CD14-positive monocyte (primary cell): ENCODE results near the gene MVP. TPM values are rescaled to one million over a fixed set of nuclear protein-coding genes. Genes with fewer than 3 reads are reported as not detected.
A peak's percentile ranks its signal among the peaks of the same experiment; 100 is the strongest.

Experiments used
- DNase-seq, 3 donors: peaks; one replicate each; pipeline ENCODE4 v3.0.0-alpha.2; 2011 to 2022
- H2AFZ ChIP-seq: 2 replicates; pipeline ENCODE4 v1.6.0; 2012; ENCODE audit warnings: mild to moderate bottlenecking, low read depth, low read length, inconsistent platforms; ENCODE audit not compliant: insufficient read depth, poor library complexity, severe bottlenecking
- H3K27ac ChIP-seq, 2 donors: 1 replicate in 1 of 2; 2 replicates in 1 of 2; pipeline ENCODE4 v1.5.1; 2012 to 2013; ENCODE audit warnings: low read length in 2 of 2, control low read depth in 1 of 2, inconsistent platforms in 1 of 2, low read depth in 1 of 2, mild to moderate bottlenecking in 1 of 2
- H3K27me3 ChIP-seq, 2 donors: one replicate each; pipeline versions ENCODE4 v1.6.0 to v1.6.1; 2011 to 2013; ENCODE audit warnings: low read length in 2 of 2; ENCODE audit not compliant: control insufficient read depth in 2 of 2, insufficient read depth in 2 of 2
- H3K36me3 ChIP-seq, 2 donors: replicated peaks in 1 of 2; 1 replicate in 1 of 2; 2 replicates in 1 of 2; pipeline versions ENCODE4 v1.5.1 to v1.6.1; 2012 to 2013; ENCODE audit warnings: low read length in 2 of 2, control low read depth in 1 of 2, inconsistent platforms in 1 of 2, mild to moderate bottlenecking in 1 of 2; ENCODE audit not compliant: insufficient read depth in 2 of 2, control insufficient read depth in 1 of 2
- H3K4me1 ChIP-seq, 2 donors: 1 replicate in 1 of 2; 2 replicates in 1 of 2; pipeline versions ENCODE4 v1.5.1 to v1.6.1; 2012 to 2013; ENCODE audit warnings: low read length in 2 of 2, control low read depth in 1 of 2, inconsistent platforms in 1 of 2, mild to moderate bottlenecking in 1 of 2, moderate library complexity in 1 of 2; ENCODE audit not compliant: insufficient read depth in 2 of 2, control insufficient read depth in 1 of 2
- H3K4me2 ChIP-seq: replicated peaks from 2 replicates; pipeline ENCODE3; 2012; ENCODE audit warnings: low read length, moderate library complexity, mild to moderate bottlenecking; ENCODE audit not compliant: poor library complexity, severe bottlenecking; ENCODE audit errors: extremely low read depth
- H3K4me3 ChIP-seq, 3 experiments: fragments of 200-600 bp in 1 of 3; sonication (generic) in 1 of 3; replicated peaks in 1 of 3; 1 replicate in 2 of 3; 2 replicates in 1 of 3; pipeline ENCODE4 v1.5.1; 2011 to 2013; ENCODE audit warnings: low read length in 3 of 3, mild to moderate bottlenecking in 3 of 3, control low read depth in 2 of 3, low read depth in 2 of 3, inconsistent platforms in 1 of 3, moderate library complexity in 1 of 3
- H3K79me2 ChIP-seq: 2 replicates; pipeline ENCODE4 v1.6.0; 2012; ENCODE audit warnings: mild to moderate bottlenecking, control low read depth, inconsistent platforms, low read length, moderate library complexity; ENCODE audit not compliant: insufficient read depth
- H3K9ac ChIP-seq: 2 replicates; pipeline ENCODE4 v1.6.0; 2017; ENCODE audit warnings: low read length, mild to moderate bottlenecking; ENCODE audit not compliant: insufficient read depth, poor library complexity, severe bottlenecking
- H3K9me3 ChIP-seq, 2 donors: replicated peaks in 1 of 2; 1 replicate in 1 of 2; 2 replicates in 1 of 2; pipeline versions ENCODE4 v1.5.1 to v1.6.1; 2012 to 2013; ENCODE audit warnings: low read length in 2 of 2, control low read depth in 1 of 2; ENCODE audit not compliant: control insufficient read depth in 1 of 2, insufficient read depth in 1 of 2
- H4K20me1 ChIP-seq: 2 replicates; pipeline ENCODE4 v1.6.0; 2012; ENCODE audit warnings: mild to moderate bottlenecking, low read length, control low read depth, moderate library complexity; ENCODE audit not compliant: insufficient read depth
- H3K27ac Mint-ChIP-seq, 7 donors: one replicate each; pipeline ENCODE4 v1.8.0; 2020; ENCODE audit warnings: mild to moderate bottlenecking in 7 of 7, mixed read lengths in 7 of 7, moderate library complexity in 6 of 7, inconsistent platforms in 2 of 7
- H3K27me3 Mint-ChIP-seq, 3 donors: one replicate each; pipeline ENCODE4 v1.8.0; 2021 to 2022; ENCODE audit warnings: low read depth in 3 of 3, mild to moderate bottlenecking in 3 of 3, mixed read lengths in 3 of 3, moderate library complexity in 3 of 3, inconsistent platforms in 1 of 3
- H3K36me3 Mint-ChIP-seq, 2 donors: one replicate each; pipeline ENCODE4 v1.8.0; 2020; ENCODE audit warnings: mixed read lengths in 2 of 2, inconsistent platforms in 1 of 2, mild to moderate bottlenecking in 1 of 2
- H3K4me1 Mint-ChIP-seq: one replicate; pipeline ENCODE4 v1.8.0; 2020; ENCODE audit warnings: mild to moderate bottlenecking, mixed read lengths
- H3K4me3 Mint-ChIP-seq, 2 donors: one replicate each; pipeline ENCODE4 v1.8.0; 2020; ENCODE audit warnings: mild to moderate bottlenecking in 2 of 2, mixed read lengths in 2 of 2, moderate library complexity in 1 of 2
- H3K9me3 Mint-ChIP-seq, 7 donors: one replicate each; pipeline ENCODE4 v1.8.0; 2020 to 2022; ENCODE audit warnings: mixed read lengths in 7 of 7, mild to moderate bottlenecking in 6 of 7, moderate library complexity in 6 of 7, inconsistent platforms in 2 of 7
- WGBS: methylation state at CpG from one replicate; pipeline ENCODE4 v1.1.5; 2013; ENCODE audit warnings: missing lambda C conversion rate; ENCODE audit not compliant: insufficient coverage; 5-methylcytosine and 5-hydroxymethylcytosine counted together
- intact Hi-C, 2 donors: fragments of 100-400 bp; cut with micrococcal nuclease; formaldehyde crosslinking; loops; one replicate each; pipeline versions ENCODE4 v1.15.0 to v1.15.1; 2023
- polyA plus RNA-seq, 3 donors: library from polyadenylated mRNA; depleted of rRNA in 1 of 3; unstranded in 2 of 3; stranded (reverse) in 1 of 3; fragments of 300-500 nt in 2 of 3; fragments of >200 nt in 1 of 3; fragmentation: Illumina TruSeq in 2 of 3; gene quantifications; 1 replicate in 2 of 3; 2 replicates in 1 of 3; pipeline ENCODE4 v1.2.3, GENCODE V29; 2012 to 2021
- TF ChIP-seq, protein P1 (sequence below): fragments of 200-600 bp; IDR thresholded peaks from one replicate; pipeline ENCODE4 v1.8.0; 2022; ENCODE audit warnings: antibody characterized with exemption, mild to moderate bottlenecking

Gene MVP
- polyA plus RNA-seq, 3 donors: 146 to 274 (median 185) TPM

GRCh38 chr16:29808219-29808900 lies 11.9 kb upstream of the MVP start:
- peak overlapping the region; percentile 75 to 89 for H3K4me3 Mint-ChIP-seq
- peaks cover 61% of the 10 kb centered on the region for H3K4me1 Mint-ChIP-seq
- peaks cover 21 to 33% of the 10 kb centered on the region in 2 donors for H3K36me3 Mint-ChIP-seq
- Histone ChIP-seq H3K27ac (peak overlapping the region; percentile 84), H3K4me1 (peaks cover 65 to 74% of the 10 kb centered on the region in 2 donors), H3K4me3 (peak overlapping the region; percentile 41 to 78 (median 53)), H3K9ac (peak overlapping the region; percentile 63), H2AFZ (peak overlapping the region; percentile 56), H3K36me3 (peaks cover 13 to 23% of the 10 kb centered on the region in 2 donors), H3K79me2 (peaks cover 27% of the 10 kb centered on the region), H3K4me2 (peak overlapping the region; percentile 76), H3K27me3 (peaks cover 5 to 19% of the 10 kb centered on the region in 2 donors), H3K9me3 (no peaks in the 10 kb centered on the region), H4K20me1 (peaks cover 36% of the 10 kb centered on the region)
- H3K27me3 Mint-ChIP-seq: peaks cover 19 to 26% (median 23%) of the 10 kb centered on the region in 3 donors
- intact Hi-C loops: loop anchor here in 1 of 2 donors (5.0 kb wide), 1 partner anchor 39 kb away; no protein-coding TSS in a partner anchor
- peak overlapping the region; percentile 85 to 96 (median 93) for H3K27ac Mint-ChIP-seq
- no peak for DNase-seq
- H3K9me3 Mint-ChIP-seq: peaks cover 0 to 8% (median 3%) of the 10 kb centered on the region in 7 donors
- WGBS: 54% methylated on average over 22 of the region's 25 CpGs
- TF ChIP-seq, protein P1, sequence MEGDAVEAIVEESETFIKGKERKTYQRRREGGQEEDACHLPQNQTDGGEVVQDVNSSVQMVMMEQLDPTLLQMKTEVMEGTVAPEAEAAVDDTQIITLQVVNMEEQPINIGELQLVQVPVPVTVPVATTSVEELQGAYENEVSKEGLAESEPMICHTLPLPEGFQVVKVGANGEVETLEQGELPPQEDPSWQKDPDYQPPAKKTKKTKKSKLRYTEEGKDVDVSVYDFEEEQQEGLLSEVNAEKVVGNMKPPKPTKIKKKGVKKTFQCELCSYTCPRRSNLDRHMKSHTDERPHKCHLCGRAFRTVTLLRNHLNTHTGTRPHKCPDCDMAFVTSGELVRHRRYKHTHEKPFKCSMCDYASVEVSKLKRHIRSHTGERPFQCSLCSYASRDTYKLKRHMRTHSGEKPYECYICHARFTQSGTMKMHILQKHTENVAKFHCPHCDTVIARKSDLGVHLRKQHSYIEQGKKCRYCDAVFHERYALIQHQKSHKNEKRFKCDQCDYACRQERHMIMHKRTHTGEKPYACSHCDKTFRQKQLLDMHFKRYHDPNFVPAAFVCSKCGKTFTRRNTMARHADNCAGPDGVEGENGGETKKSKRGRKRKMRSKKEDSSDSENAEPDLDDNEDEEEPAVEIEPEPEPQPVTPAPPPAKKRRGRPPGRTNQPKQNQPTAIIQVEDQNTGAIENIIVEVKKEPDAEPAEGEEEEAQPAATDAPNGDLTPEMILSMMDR: no peak

DNA sequence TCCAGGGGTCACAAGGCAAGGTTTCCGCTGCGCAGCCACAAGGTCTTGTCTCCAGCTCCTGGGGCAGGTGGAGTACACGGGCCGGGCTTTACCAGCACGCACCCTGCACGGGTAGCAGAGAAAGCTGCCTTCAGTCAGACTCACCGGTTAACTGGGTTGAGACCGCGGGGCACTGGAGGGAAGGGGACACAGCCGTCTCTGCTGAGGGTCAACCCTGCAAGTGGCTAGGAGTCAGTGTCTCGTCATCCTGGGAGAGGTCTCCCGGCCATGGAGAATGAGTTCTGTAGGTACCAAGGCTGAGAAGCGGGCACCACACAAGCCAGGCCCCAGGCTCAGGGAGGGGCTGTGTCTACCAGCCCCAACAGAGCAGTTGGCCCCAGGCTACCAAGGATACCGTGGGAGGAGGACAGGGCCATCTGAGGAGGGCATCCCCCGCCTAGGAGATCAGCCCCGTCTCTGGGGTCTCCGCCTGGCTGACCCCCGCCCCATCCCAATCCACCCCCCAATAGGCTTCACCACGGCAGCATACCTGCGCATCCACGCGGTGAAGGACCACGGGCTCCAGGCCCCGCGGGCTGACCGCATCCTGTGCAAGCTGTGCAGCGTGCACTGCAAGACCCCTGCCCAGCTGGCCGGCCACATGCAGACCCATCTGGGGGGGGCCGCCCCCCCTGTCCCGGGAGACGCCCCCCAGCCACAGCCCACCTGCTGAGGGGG lies 11.1 kb upstream of the MVP start:
- H3K36me3 Mint-ChIP-seq: peaks cover 21 to 31% of the 10 kb centered on the region in 2 donors
- Histone ChIP-seq H3K79me2 (peaks cover 27% of the 10 kb centered on the region), H3K4me1 (peaks cover 58 to 66% of the 10 kb centered on the region in 2 donors), H3K9ac (peak overlapping the region; percentile 63), H3K36me3 (peaks cover 13 to 23% of the 10 kb centered on the region in 2 donors), H3K27me3 (peaks cover 5 to 24% of the 10 kb centered on the region in 2 donors), H3K27ac (peak overlapping the region in 1 of 2 donors; percentile 22), H3K4me2 (no peak overlapping the region), H3K9me3 (no peaks in the 10 kb centered on the region), H4K20me1 (peaks cover 36% of the 10 kb centered on the region), H2AFZ (no peak overlapping the region), H3K4me3 (peak overlapping the region in 1 of 3 experiments; percentile 78)
- no peak overlapping the region for H3K4me3 Mint-ChIP-seq
- TF ChIP-seq, protein P1: no peak
- peaks cover 22 to 31% (median 31%) of the 10 kb centered on the region in 3 donors for H3K27me3 Mint-ChIP-seq
- 91% methylated on average over 24 of the region's 31 CpGs for WGBS
- H3K4me1 Mint-ChIP-seq: peaks cover 57% of the 10 kb centered on the region
- peaks cover 0 to 8% (median 3%) of the 10 kb centered on the region in 7 donors for H3K9me3 Mint-ChIP-seq
- intact Hi-C loops: loop anchor here in 1 of 2 donors (5.0 kb wide), 1 partner anchor 38 kb away; no protein-coding TSS in a partner anchor
- DNase-seq: no peak
- H3K27ac Mint-ChIP-seq: peak overlapping the region in 4 of 7 donors; percentile 31 to 96 (median 56)
